Tibial nerve (tissue), 4 donors: ENCODE data around the gene MAPK13.

ENCODE experiments used
- CTCF ChIP-seq, 5 experiments: fragments of 200-600 bp in 3 of 5; fragments of 450-650 bp in 2 of 5; sonication (generic) in 3 of 5; IDR thresholded peaks; one replicate each; pipeline ENCODE4 v1.5.1; 2016 to 2019; ENCODE audit warnings: antibody characterized with exemption in 5 of 5, mild to moderate bottlenecking in 3 of 5, moderate library complexity in 2 of 5
- EP300 ChIP-seq, 2 donors: sonication (generic); formaldehyde crosslinking; IDR thresholded peaks; one replicate each; pipeline ENCODE4 v1.6.1; 2017; ENCODE audit warnings: antibody characterized with exemption in 2 of 2, mild to moderate bottlenecking in 1 of 2
- POLR2A ChIP-seq, 2 donors: fragments of 450-650 bp; IDR thresholded peaks; one replicate each; pipeline ENCODE4 v1.6.1; 2017; ENCODE audit warnings: antibody characterized with exemption in 2 of 2, mild to moderate bottlenecking in 2 of 2, moderate library complexity in 2 of 2

DNA sequence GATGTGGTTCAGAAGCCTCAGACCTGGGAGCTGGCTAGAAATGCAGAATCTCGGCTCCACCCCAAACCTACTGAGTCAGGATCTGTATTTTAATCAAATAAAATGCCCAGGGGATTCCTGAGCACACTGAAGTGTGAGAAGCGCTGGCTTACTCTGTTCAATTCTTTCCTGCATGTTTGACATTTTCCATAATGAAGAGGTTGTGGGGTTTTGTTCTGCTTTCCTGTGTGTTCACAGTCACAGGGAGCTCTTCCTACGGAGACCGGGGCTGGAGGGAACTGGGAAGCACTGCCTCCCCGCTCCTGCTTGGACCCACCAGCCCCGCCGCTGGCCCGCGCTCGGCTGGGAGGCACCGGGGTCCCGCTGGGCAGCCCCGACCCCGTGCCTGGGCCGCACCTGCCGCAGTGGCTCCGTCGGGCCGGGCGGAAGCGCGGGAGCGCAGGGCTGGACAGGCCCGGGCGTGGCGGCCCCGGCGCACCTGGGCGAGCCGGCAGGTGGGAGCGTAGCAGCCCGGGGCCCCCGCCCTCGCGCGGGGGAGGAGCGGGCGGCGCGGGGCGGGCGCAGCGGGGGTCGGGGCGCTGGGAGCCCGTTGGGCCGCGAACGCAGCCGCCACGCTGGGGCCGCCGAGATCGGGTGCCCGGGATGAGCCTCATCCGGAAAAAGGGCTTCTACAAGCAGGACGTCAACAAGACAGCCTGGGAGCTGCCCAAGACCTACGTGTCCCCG lies at the start of gene MAPK13:
- no peak for TF ChIP-seq CTCF (IDR thresholded peaks at IDR 0.05)
- no peak for TF ChIP-seq POLR2A (IDR thresholded peaks at IDR 0.05)
- no peak for TF ChIP-seq EP300 (IDR thresholded peaks at IDR 0.05)
